Activated T-helper 1 cell treated with Interleukin-2 at 50 U/mL for 16 hours (primary cell): Measurements from ENCODE around the gene KDR.

ENCODE experiments used
- DNase-seq: peaks from one replicate; pipeline ENCODE4 v3.0.0-alpha.2; 2020; ENCODE audit warnings: low read depth

Gene KDR

GRCh38 chr4:55125087-55125721 is at the start of gene KDR:
Gene KDR, minus strand, starts transcription at chr4:55125595. Its CDS starts 302 bp downstream, at chr4:55125293.
- no peak for DNase-seq

GRCh38 chr4:55173580-55173979 is 48.2 kb upstream of the KDR start:
- DNase-seq, result no peak

- no peak for DNase-seq
These were observed 47.4 kb upstream of the KDR start for GRCh38 chr4:55172694-55173287.

- DNase-seq, result no peak
These were observed 45.1 kb upstream of the KDR start for GRCh38 chr4:55170462-55170861.

- no peak for DNase-seq
These were observed 44.1 kb upstream of the KDR start for GRCh38 chr4:55169352-55169961.

GRCh38 chr4:55162396-55162795 is 37.0 kb upstream of the KDR start:
- DNase-seq, result no peak

- no peak for DNase-seq
These were observed 36.3 kb upstream of the KDR start for GRCh38 chr4:55161739-55162138.

- DNase-seq, result no peak
These were observed 34.5 kb upstream of the KDR start for GRCh38 chr4:55159851-55160250.

GRCh38 chr4:55158957-55159356 is 33.6 kb upstream of the KDR start:
- DNase-seq, result no peak

- no peak for DNase-seq
These were observed 32.3 kb upstream of the KDR start for GRCh38 chr4:55157559-55158277.

GRCh38 chr4:55154933-55155332 is 29.5 kb upstream of the KDR start:
- no peak for DNase-seq

- no peak for DNase-seq
These were observed 29.0 kb upstream of the KDR start for GRCh38 chr4:55154290-55154880.

GRCh38 chr4:55143858-55144257 is 18.5 kb upstream of the KDR start:
- DNase-seq, result no peak

GRCh38 chr4:55138367-55138766 is 13.0 kb upstream of the KDR start:
- no peak for DNase-seq

GRCh38 chr4:55136634-55137033 is 11.2 kb upstream of the KDR start:
- no peak for DNase-seq

GRCh38 chr4:55133951-55134350 is 8.6 kb upstream of the KDR start:
- no peak for DNase-seq

GRCh38 chr4:55132775-55133174 is 7.4 kb upstream of the KDR start:
- no peak for DNase-seq

- no peak for DNase-seq
These were observed 2.1 kb upstream of the KDR start for GRCh38 chr4:55127521-55127920.

GRCh38 chr4:55127053-55127452 is 1.7 kb upstream of the KDR start:
- no peak for DNase-seq

GRCh38 chr4:55125763-55126541 is 557 bp upstream of the KDR start:
- DNase-seq, result no peak

- DNase-seq, result no peak
These were observed 896 bp downstream of the KDR start for GRCh38 chr4:55124322-55125076.
